HCT116 (cell line): ENCODE data around the gene CAPN1. TPM values are rescaled to one million over a fixed set of nuclear protein-coding genes. Genes with fewer than 3 reads are reported as not detected.

Experiments used
- ATAC-seq: fragments of 200-7000 bp; cut with Tn5 transposase; 2 replicates; pipeline ENCODE4 v1.9.1; 2020; ENCODE audit warnings: mild to moderate bottlenecking, moderate library complexity
- BruUV-seq: library from RNA; stranded (reverse); fragments of 400-500 nt; replicated peaks from 2 replicates; lab custom pipeline; 2021; lab: Mats Ljungman, UMichigan
- CTCF ChIA-PET: fragments of 300-600 bp; sonication (Branson Sonifier 250); formaldehyde crosslinking; loops from one replicate; lab custom pipeline; 2021; ENCODE audit warnings: antibody characterized with exemption; lab: Charles Lee
- POLR2A ChIA-PET: fragments of 300-600, 350-600 bp; sonication (Branson Sonifier 250); formaldehyde crosslinking; loops from one replicate; lab custom pipeline; 2021; ENCODE audit warnings: antibody characterized with exemption; lab: Charles Lee
- RAD21 ChIA-PET, 2 experiments: fragments of 300-600 bp; sonication (Branson Sonifier 250); formaldehyde crosslinking; loops; one replicate each; lab custom pipeline; 2023; ENCODE audit warnings: low total read pairs in 2 of 2; ENCODE audit not compliant: uncharacterized antibody in 2 of 2, unreplicated experiment in 2 of 2, low non-redundant PET in 1 of 2; lab: Charles Lee
- DNase-seq: peaks from one replicate; pipeline ENCODE4 v3.0.0-alpha.2; 2010; ENCODE audit warnings: low read depth, low spot score
- H2AFZ ChIP-seq: fragments of 200-600 bp; shearing (Covaris generic), sonication (generic); 2 replicates; pipeline ENCODE4 v1.6.1; 2017; ENCODE audit warnings: low read depth, mixed run types, mixed read lengths, antibody characterized with exemption, low read length; ENCODE audit not compliant: poor library complexity, severe bottlenecking
- H3K27ac ChIP-seq: 2 replicates; pipeline ENCODE4 v1.5.1; 2012; ENCODE audit warnings: low read depth, low read length
- H3K27me3 ChIP-seq: fragments of 200-600 bp; sonication (generic); 2 replicates; pipeline ENCODE4 v1.6.1; 2016; ENCODE audit warnings: mixed run types, low read length, mixed read lengths; ENCODE audit not compliant: insufficient read depth
- H3K36me3 ChIP-seq, 2 experiments: fragments of 200-500 bp in 1 of 2; fragments of 200-600 bp in 1 of 2; sonication (Bioruptor generic) in 1 of 2; sonication (generic) in 1 of 2; 2 replicates each; pipeline versions ENCODE4 v1.5.1 to v1.6.1; 2014 to 2016; ENCODE audit warnings: low read length in 2 of 2, inconsistent platforms in 1 of 2, mixed read lengths in 1 of 2, mixed run types in 1 of 2; ENCODE audit not compliant: insufficient read depth in 2 of 2, control insufficient read depth in 1 of 2
- H3K4me1 ChIP-seq, 2 experiments: fragments of 200-600 bp in 1 of 2; sonication (generic) in 1 of 2; 2 replicates each; pipeline versions ENCODE4 v1.5.1 to v1.6.1; 2012 to 2017; ENCODE audit warnings: low read length in 2 of 2, inconsistent platforms in 1 of 2, mild to moderate bottlenecking in 1 of 2, mixed read lengths in 1 of 2, mixed run types in 1 of 2, moderate library complexity in 1 of 2; ENCODE audit not compliant: insufficient read depth in 2 of 2, control insufficient read depth in 1 of 2
- H3K4me2 ChIP-seq: fragments of 200-600 bp; sonication (generic); 2 replicates; pipeline ENCODE4 v1.6.1; 2017; ENCODE audit warnings: mixed run types, low read length, mixed read lengths
- H3K4me3 ChIP-seq, 2 experiments: fragments of 200-600 bp in 1 of 2; sonication (generic) in 1 of 2; replicated peaks in 1 of 2; 2 replicates each; pipeline ENCODE4 v1.5.1; 2011 to 2016; ENCODE audit warnings: low read length in 2 of 2, control low read depth in 1 of 2, low read depth in 1 of 2, mild to moderate bottlenecking in 1 of 2, mixed read lengths in 1 of 2, mixed run types in 1 of 2
- H3K79me2 ChIP-seq: fragments of 200-600 bp; sonication (generic); 2 replicates; pipeline ENCODE4 v1.6.1; 2017; ENCODE audit warnings: mild to moderate bottlenecking, mixed run types, low read length, moderate library complexity, mixed read lengths; ENCODE audit not compliant: insufficient read depth
- H3K9ac ChIP-seq: fragments of 200-600 bp; sonication (generic); 2 replicates; pipeline ENCODE4 v1.6.1; 2016; ENCODE audit warnings: low read length, mixed read lengths
- H3K9me2 ChIP-seq: fragments of 200-600 bp; sonication (generic), shearing (Covaris generic); 2 replicates; pipeline ENCODE4 v1.6.1; 2017; ENCODE audit warnings: mixed run types, mild to moderate bottlenecking, moderate library complexity; ENCODE audit not compliant: insufficient read depth
- H3K9me3 ChIP-seq, 2 experiments: fragments of 200-500 bp in 1 of 2; fragments of 200-600 bp in 1 of 2; sonication (Bioruptor generic) in 1 of 2; sonication (generic) in 1 of 2; 2 replicates each; pipeline ENCODE4 v1.6.1; 2014 to 2017; ENCODE audit warnings: low read length in 2 of 2, mixed read lengths in 2 of 2, inconsistent platforms in 1 of 2, low read depth in 1 of 2, mild to moderate bottlenecking in 1 of 2, mixed run types in 1 of 2, moderate library complexity in 1 of 2; ENCODE audit not compliant: control insufficient read depth in 1 of 2, insufficient read depth in 1 of 2
- H4K20me1 ChIP-seq: fragments of 200-600 bp; sonication (generic), shearing (Covaris generic); 2 replicates; pipeline ENCODE4 v1.6.1; 2017; ENCODE audit warnings: mixed run types, mild to moderate bottlenecking, moderate library complexity; ENCODE audit not compliant: insufficient read depth
- CBX3 ChIP-seq: IDR thresholded peaks from 2 replicates; pipeline ENCODE4 v1.6.1; 2012; ENCODE audit warnings: low read depth
- CEBPB ChIP-seq: IDR thresholded peaks from 2 replicates; pipeline ENCODE4 v1.6.1; 2012; ENCODE audit warnings: low read depth
- CTCF ChIP-seq, 3 experiments: fragments of 200-600 bp in 1 of 3; sonication (generic) in 1 of 3; IDR thresholded peaks in 2 of 3; conservative IDR thresholded peaks in 1 of 3; 2 replicates each; pipeline ENCODE4 v1.5.1; 2012 to 2017; ENCODE audit warnings: low read depth in 2 of 3, low read length in 2 of 3, antibody characterized with exemption in 1 of 3, borderline replicate concordance in 1 of 3, control low read depth in 1 of 3, mild to moderate bottlenecking in 1 of 3, mixed read lengths in 1 of 3, mixed run types in 1 of 3, moderate library complexity in 1 of 3; ENCODE audit not compliant: insufficient read depth in 1 of 3
- EGR1 ChIP-seq: IDR thresholded peaks from 2 replicates; pipeline ENCODE4 v1.6.1; 2012; ENCODE audit warnings: low read depth
- EZH2 ChIP-seq: fragments of 200-600 bp; sonication (generic); IDR thresholded peaks from 2 replicates; pipeline ENCODE4 v1.6.1; 2017; ENCODE audit warnings: antibody characterized with exemption, mixed run types
- EZH2phosphoT487 ChIP-seq: fragments of 200-600 bp; IDR thresholded peaks from 2 replicates; pipeline ENCODE4 v1.6.1; 2018; ENCODE audit warnings: antibody characterized with exemption, borderline replicate concordance
- FOSL1 ChIP-seq: IDR thresholded peaks from 2 replicates; pipeline ENCODE4 v1.6.1; 2012; ENCODE audit warnings: low read depth
- POLR2A ChIP-seq: IDR thresholded peaks from 2 replicates; pipeline ENCODE4 v1.7.0; 2011; ENCODE audit warnings: borderline replicate concordance; ENCODE audit not compliant: insufficient read depth, insufficient read length; ENCODE audit errors: extremely low read depth
- POLR2AphosphoS5 ChIP-seq: IDR thresholded peaks from 2 replicates; pipeline ENCODE4 v1.6.1; 2011; ENCODE audit warnings: mild to moderate bottlenecking, low read depth, low read length, moderate library complexity
- RAD21 ChIP-seq: IDR thresholded peaks from 2 replicates; pipeline ENCODE4 v1.6.1; 2012; ENCODE audit warnings: low read depth, mild to moderate bottlenecking
- REST ChIP-seq: IDR thresholded peaks from 2 replicates; pipeline ENCODE4 v1.6.1; 2012; ENCODE audit warnings: low read depth
- SIN3A ChIP-seq: IDR thresholded peaks from 2 replicates; pipeline ENCODE4 v1.6.1; 2012; ENCODE audit warnings: low read depth
- SP1 ChIP-seq: IDR thresholded peaks from 2 replicates; pipeline ENCODE4 v1.6.1; 2012; ENCODE audit warnings: low read depth
- TCF7L2 ChIP-seq: IDR thresholded peaks from 2 replicates; pipeline ENCODE4 v1.7.0; 2011; ENCODE audit warnings: borderline replicate concordance, inconsistent platforms; ENCODE audit not compliant: insufficient read depth, insufficient read length; ENCODE audit errors: extremely low read depth
- ZFX ChIP-seq: fragments of 450-650 bp; IDR thresholded peaks from 2 replicates; pipeline ENCODE4 v1.6.1; 2017
- ZNF274 ChIP-seq: fragments of 200-500 bp; sonication (Bioruptor generic); IDR thresholded peaks from 2 replicates; pipeline ENCODE4 v1.6.1; 2014; ENCODE audit warnings: mild to moderate bottlenecking, low read depth, low read length, inconsistent platforms
- intact Hi-C: fragments of 100-400 bp; cut with micrococcal nuclease; formaldehyde crosslinking; loops from 2 replicates; pipeline ENCODE4 v1.10.0; 2022
- total RNA-seq: library from RNA; stranded (reverse); gene quantifications from one replicate; pipeline ENCODE4 v1.2.1, GENCODE V29; 2021; ENCODE audit not compliant: unreplicated experiment

Gene CAPN1
- total RNA-seq, 1 experiment from 2014 or later: 279 TPM

- DNase-seq (no peak), ATAC-seq (no peak)
- H3K36me3 ChIP-seq: peaks cover 15 to 42% of the 10 kb centered on the region in 2 experiments; a peak in 3 of 4 replicates
- H3K27ac ChIP-seq: no peak overlapping the region
- H3K4me3 ChIP-seq: no peak overlapping the region
- H4K20me1 ChIP-seq: no peaks in the 10 kb centered on the region
- CTCF ChIA-PET: no interaction called here
- H3K27me3 ChIP-seq: no peaks in the 10 kb centered on the region
- BruUV-seq: TSS peak; percentile 78
- H3K4me2 ChIP-seq: no peak overlapping the region
- TF ChIP-seq CEBPB (no peak), ZNF274 (no peak), CTCF (IDR thresholded peaks at IDR 0.05 in 2 of 3, conservative IDR thresholded peaks at IDR 0.05 in 1 of 3; ENCODE audit: borderline replicate concordance in 1 of 3, insufficient read depth in 1 of 3, low read depth in 2 of 3, low read length in 2 of 3) (no peak), FOSL1 (no peak), REST (no peak), SIN3A (no peak), EGR1 (no peak), CBX3 (no peak), EZH2phosphoT487 (no peak), SP1 (no peak), POLR2AphosphoS5 (no peak), ZFX (no peak), EZH2 (no peak), TCF7L2 (no peak), RAD21 (no peak), POLR2A (no peak)
- H3K79me2 ChIP-seq: no peaks in the 10 kb centered on the region
- RAD21 ChIA-PET: no interaction called here
- no peak overlapping the region for H3K9ac ChIP-seq
- H3K9me3 ChIP-seq: no peaks in the 10 kb centered on the region
- H3K4me1 ChIP-seq: peaks cover 0 to 8% of the 10 kb centered on the region in 2 experiments; a peak in 1 of 4 replicates
- intact Hi-C loops: no loop called here
- no peaks in the 10 kb centered on the region for H3K9me2 ChIP-seq
- no peak overlapping the region for H2AFZ ChIP-seq
- POLR2A ChIA-PET: no interaction called here
These were observed 29.8 kb downstream of the CAPN1 start for GRCh38 chr11:65211293-65212105.
